RKO (cell line): ENCODE data around the gene PTPRT.

ENCODE experiments used
- DNase-seq: peaks from one replicate; pipeline ENCODE4 v3.0.0-alpha.2; 2016; ENCODE audit warnings: low spot score

PTPRT gene

DNA sequence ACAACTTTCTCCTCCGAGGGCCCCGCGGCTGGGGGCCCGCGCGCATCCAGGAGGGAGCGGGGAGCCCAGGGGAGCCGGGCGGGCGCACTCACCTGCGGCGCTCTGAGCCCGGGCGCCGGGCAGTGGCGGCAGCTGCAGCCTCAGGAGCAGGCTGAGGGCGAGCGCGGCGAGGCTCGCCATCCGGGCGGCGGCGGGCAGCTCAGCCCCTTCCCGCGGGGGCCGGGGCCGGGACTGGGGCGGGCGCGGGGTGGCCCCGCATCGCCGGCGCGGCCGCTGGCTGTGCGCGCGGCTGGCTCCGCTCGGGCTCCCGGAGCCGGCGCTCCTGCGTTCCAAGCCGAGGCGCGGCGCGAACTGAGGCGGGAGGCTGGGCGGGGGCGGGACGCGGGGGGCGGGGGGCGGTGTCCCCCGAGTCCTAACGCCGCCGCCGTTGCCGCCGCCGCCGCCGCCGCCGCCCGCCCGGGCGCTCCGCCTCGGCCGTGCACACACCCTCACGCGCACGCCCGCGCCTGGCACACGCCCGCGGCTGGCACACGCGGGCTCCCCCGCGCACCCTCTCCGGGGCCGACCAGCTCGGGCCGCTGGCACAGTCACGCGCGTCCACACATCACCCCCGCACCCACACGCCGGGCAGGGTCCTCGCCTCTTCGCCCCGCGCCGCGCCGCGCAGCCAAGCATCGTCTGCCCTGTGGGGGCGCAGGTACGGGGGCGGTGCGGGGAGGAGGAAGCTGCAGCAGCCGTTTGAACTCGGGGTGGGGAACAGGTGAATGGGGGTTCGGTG lies at the start of gene PTPRT:
Gene PTPRT (minus strand): TSS at position 353 of the 778 bp plus-strand sequence. CDS start 173 bp downstream, at position 180.
- DNase-seq: no peak

DNA sequence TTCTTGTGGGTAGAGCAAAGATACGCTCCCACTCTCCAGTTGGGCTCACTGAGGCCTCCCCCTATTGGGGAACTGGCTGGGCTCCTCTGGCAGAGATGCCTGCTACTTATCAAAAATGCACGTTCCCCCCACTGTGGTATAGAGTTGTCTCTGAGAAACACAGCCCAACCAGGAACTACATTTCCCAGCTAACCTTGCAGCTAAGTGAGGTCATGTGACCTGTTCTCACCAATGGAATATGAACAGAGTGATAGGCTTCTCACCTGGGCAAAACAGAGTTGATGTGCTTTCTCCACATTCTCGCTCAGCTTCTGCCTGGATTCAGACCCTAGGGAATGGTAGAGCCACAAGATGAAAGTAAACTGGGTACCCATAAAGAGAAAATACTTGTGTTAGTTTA lies 49.1 kb upstream of the PTPRT start:
- no peak for DNase-seq

DNA sequence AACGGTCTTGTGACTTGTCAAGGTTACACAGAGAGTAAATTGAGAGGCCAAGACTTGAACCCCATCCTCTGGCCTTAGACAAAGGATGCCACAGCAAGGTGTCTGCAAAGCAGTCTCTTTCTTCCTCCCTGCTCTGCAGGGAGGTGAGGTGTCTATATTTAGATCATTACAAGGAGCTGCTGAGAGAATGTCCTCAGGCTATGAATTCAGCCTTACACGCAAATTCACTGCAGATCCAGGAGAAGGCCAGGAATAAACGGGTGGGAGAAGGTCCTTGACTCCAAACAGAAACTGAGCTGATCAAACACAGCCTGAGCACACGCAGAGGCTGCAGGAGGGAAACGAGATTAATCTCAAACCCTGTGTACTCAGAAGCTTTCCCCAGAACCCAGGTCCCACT lies 48.6 kb upstream of the PTPRT start:
- no peak for DNase-seq

DNA sequence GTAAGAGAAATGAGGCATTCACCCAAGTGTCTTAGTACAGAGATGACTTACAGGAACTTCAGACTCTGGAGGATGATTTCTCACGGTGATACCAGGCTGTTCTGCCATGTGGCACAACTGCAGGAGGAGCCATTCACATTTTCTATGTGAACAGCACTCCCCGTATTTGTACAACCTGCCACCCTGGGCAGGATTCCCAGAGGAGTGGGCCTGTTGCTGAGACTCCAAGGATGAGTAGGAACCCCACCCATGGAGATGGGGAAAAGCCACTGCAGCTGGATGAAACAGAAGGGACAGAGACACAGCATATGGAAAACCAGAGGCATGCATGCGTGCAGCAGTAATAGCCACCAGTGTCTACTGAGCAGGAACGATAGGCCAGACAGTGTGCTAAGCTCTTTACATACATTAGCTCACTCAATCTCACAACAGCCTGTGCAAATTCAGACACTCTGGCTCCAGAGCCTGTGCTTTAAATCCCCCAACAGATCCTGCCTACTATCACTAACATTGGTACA lies 48.0 kb upstream of the PTPRT start:
- DNase-seq: no peak

DNA sequence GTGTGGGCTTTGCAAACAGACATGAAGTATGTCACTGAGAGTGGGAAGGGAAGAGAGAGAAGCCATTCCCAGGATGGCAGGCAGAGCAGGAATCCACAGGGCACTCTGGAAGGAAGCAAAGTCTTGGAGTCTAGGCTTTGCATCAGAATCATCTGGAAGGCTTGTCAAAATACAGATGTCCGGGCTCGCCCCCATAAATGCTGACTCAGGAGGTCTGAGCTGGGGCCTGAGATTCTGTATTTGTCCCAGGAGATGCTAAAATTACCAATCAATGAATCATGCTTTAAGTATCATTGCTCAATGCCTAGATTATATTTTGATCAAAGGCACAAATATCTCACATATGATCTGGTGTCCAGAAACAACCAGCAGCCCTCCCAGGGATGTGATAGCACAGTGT lies 46.3 kb upstream of the PTPRT start:
- DNase-seq: no peak

DNA sequence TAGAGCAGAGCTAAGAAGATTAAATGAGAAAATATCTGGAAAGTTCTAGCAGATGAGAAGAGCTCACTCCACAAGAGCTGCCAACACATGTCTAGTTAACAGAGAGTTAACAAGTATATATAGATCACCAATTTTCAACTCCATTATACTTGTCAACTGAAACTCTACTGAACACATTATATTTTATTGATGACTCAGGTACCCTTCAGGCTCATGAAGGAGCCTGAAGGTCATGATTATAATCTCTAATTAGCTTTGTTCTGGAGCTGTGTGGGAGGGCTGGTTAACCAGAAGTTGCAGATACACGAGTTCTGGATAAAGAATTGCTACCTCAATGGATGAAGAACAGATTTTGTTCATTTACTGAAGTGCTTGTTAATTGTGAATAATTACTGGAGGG lies 42.1 kb upstream of the PTPRT start:
- no peak for DNase-seq

DNA sequence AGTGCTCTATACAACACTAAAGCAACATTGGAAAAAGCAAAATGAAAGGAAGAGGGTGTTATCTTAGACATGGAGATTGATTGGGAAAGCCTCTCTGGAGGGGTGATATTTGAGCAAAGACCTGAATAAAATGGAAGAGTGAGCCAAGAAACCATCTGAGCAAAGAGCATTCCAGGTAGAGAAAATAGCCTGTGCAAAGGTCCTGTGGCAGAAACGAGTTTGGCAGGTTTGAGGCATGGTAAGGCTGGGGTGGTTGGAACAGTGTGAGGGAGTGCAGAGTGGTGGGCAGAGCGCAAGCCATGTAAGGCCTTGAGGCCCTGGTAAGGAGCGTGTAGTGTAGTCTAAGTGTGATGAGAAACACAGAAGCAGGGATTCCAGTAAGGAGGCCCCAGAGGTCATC lies 40.0 kb upstream of the PTPRT start:
- DNase-seq: no peak

DNA sequence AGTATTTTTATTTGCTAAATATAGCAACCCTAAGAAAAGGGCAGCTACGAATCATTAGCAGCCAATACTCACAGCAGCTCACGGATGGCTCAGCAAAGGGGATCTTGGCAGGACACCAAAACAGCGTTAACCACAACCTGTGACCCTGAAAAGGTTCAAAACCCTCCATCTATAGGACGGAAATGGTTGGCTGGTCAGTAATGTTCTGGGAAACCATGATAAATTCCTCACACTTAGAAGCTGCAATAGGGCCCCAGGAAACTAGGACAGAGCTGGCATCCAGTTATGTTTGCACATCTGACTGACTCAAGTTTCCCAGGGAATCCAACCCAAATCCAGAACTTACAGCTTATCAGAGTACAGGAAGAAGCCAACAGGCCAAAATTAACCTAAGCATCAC lies 30.9 kb upstream of the PTPRT start:
- DNase-seq: no peak

DNA sequence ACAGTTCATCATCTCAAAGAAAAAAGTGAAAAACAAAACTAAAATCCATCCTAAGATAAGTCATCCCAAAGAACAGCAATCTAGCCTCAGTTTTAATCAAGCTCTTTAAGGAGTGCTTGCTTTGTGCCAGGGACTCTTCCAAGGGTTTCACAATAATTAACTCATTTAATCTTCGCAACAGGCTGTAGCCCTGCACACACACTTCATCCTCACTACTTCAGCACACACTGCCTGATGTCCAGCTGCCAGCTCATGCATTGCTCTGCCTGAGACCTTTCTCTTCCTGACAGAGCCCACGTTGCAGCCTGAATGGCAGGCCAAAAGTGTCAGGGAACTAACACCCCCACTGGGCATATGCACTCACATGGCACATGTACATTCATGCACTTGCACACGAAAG lies 21.2 kb upstream of the PTPRT start:
- no peak for DNase-seq

DNA sequence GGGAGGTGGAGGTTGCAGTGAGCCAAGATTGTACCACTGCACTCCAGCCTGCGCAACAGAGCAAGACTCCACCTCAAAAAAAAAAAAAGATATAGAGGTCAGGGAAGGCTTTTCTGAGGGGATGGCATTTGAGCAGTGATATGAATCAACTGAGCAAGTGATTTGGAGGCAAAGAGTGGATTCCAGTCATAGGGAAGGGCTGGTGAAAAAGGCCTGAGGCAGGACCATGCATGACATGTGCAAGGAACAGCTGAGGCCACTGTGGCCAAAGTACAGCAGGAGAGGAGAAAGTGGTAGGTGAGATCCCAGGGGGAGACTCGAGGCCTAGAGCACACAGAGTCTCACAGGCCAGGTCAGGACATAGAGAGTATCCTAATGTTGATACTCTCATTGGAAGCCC lies 20.1 kb upstream of the PTPRT start:
- no peak for DNase-seq

DNA sequence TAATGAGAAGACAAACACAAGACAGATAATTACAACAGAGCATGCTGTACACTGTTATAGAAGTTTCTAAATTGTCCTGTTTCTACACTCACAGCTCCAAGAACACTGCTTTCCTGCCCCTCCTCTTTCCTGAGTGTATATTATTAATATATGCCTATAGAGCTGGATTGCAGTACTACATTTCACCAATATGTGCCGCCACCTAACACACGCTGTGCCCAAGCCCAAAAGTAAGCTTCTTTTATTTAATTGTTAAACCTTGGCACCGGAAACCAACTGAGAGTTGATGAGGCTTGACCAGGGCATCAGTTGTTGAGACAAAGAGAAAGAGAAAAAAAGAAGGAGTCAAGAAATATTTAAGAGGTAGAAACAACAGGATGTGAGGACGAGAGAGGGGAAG lies 16.0 kb upstream of the PTPRT start:
- no peak for DNase-seq

DNA sequence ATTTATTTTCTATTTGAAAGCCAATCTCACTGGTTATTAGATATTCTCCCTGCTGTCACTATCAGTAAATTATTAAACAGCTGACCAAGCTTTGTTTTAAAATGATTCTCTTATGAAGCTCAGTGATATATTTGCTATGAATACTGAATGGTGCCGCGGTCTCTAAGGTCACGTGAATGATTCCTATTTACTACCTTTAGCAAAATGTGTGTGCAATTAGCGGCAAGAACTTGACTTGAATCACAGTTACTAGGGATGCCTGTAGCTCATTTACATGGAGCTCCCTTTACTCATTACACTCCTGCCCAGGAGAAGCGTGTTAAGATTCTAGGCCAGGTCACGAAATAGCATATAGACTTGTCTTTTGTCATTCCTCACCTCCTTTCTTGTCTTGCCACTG lies 12.4 kb upstream of the PTPRT start:
- no peak for DNase-seq

DNA sequence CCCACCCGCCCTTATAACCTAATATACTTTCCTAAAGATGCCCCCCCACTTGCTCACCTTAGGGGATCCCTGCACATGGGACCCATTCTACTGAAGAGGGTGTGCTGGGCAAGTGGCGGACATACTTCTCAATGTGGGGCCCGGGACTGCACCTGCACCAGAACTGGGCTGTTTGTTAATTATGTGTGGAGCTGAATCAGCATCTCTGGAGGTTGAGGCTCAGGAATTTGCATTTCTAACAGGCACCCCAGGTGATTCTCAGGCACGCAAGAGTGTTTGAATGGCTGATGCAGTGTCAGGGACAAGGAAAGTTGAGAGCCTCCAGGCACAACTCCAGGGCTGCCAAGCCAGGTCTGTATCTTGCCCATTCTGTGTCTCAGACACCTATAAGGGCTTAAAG lies 8.9 kb upstream of the PTPRT start:
- no peak for DNase-seq

DNA sequence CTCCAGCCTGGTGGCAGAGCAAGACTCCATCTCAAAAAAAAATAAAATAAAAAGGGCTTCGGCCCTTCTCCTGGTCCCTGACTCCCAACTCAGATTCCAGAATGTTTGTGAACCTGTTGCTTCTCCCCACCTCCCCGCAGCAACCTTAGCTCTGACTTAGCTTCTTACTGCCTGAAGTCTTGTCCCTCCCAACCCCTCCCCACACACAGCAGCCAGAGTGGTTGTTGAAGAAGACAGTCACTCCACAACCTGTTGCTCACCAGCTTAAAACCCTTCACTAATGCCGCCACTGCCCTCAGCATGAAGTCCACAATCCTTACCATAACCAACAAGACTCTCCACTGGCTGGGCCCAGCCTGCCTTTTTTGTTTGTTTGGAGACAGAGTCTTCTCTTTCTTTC lies 6.5 kb upstream of the PTPRT start:
- DNase-seq: no peak

DNA sequence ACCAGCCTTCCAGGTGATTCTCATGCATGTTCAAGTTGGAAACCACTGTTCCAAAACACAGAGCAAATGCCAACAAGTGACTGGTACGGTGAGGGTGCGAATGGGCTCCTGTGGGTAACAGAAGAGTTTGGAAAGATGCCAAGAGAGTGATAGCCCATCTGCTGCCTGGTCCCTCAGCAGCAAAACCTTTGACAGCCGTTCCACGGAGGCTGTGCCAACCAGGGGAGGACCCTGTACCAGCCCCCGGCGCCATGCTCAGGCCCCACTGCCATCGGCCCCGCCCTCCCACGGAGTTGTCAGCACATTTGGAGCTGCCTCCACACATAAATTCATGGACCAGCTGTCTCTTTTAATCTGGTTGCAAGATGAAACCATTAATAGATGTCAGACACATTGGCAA lies 4.4 kb upstream of the PTPRT start:
- DNase-seq: no peak

DNA sequence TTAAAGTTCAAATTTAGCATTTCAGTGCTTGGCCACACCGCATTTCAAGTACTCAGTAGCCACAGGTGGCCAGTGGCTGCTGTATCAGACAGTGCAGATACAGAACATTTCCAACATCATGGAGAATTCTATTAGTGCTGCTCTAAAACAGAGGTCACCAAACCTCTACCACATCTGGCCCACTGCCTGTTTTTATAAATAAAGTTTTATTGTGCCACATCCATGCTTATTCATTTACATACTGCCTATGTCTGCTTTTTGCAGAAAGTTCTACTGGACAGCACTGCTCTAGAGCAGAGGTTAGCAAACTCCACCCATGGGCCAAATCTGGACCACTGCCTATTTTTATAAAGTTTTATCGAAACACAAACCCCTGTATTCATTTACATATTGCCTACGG lies 3.7 kb upstream of the PTPRT start:
- DNase-seq: no peak

DNA sequence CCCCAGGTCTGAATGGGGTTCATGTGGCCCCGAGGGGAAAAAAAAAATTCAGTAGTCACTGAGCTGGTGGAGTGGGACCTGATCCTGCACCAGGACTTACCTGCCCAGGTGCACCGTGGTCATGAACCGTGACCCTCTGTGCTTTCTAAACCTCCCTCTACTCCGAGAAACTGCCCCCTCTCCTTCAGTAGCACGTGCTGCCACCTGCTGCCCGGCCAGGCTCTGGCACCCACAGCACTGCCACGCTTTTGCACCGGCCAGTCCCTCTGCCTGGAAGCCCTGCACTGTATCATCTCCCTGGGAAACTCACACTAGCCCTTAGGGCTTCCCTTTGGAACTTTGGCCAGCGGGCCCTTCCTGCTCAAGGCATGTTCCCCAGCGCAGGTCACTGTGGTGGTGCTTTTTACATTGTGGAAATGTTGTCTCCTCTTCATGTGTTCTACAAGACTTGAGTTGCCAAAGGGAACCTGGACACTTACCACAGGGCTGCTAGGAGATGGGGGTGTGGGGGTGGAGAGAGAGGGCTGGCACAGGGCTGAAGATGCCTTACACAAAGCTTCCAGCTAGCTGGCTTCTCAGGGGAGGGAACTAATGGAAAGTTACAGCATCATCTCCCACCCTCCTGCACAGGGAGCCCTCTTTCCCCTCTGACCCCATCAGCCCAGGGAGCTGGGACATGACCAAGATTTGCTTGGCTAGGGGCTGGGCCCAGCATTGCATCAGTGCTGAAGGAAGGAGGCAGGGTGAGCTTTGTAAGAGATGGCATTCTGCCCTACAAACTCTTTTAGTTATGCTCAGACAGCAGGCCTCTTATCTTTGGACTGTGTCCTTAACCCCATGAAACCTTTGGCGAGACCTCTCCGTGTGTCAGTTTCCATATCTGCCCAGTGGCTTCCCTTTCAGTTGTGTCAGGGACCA lies 2.5 kb upstream of the PTPRT start:
- DNase-seq: peak; percentile 44

DNA sequence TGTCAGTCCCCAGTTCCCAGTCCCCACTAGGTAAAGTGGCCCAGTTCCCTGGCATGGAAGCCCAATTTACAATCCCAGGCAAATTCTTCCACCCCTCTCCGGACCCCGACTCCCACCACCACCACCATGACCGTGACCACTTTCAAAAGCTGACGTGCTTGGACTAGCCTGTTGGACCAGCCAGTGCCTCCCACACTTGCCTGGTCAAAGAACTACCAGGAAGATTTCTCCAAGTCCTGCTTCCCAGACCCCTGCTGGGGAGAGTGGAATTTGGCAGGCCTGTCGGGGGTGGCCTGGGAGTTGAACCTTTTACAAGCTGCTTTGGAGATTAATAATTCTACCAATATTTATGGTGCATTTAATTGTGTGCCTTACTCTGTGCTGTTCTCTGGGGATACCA lies 1.4 kb upstream of the PTPRT start:
- DNase-seq: no peak

DNA sequence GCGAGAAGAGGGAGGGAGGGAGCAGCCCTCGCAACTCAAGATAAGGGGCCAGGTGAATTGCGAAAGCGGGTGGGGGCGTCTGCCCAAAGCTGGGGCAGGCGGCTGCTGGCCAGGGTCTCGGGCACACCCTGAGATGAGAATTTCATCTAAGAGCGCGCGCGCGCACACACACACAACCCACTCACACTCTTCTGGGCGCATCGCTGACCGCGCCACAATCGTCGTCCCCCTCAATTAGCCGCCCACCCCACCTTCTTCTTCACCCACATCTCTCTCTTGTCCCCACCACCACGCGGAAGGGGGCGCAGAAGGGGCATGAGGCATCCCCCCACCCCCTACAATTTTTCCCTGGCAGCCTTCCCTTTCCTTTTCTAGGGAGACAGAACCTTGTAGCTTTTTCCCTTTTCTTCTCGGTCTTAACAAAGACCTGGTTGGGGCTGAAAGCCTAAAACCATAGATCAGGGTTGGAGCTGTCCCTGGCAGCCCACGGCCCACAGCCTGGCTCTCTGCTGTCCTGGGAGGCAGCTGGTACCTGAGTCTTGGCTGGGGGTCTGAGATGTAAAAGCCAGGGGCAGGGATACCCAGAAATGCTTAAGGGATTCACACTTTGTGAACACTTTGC lies 737 bp upstream of the PTPRT start:
- DNase-seq: no peak

DNA sequence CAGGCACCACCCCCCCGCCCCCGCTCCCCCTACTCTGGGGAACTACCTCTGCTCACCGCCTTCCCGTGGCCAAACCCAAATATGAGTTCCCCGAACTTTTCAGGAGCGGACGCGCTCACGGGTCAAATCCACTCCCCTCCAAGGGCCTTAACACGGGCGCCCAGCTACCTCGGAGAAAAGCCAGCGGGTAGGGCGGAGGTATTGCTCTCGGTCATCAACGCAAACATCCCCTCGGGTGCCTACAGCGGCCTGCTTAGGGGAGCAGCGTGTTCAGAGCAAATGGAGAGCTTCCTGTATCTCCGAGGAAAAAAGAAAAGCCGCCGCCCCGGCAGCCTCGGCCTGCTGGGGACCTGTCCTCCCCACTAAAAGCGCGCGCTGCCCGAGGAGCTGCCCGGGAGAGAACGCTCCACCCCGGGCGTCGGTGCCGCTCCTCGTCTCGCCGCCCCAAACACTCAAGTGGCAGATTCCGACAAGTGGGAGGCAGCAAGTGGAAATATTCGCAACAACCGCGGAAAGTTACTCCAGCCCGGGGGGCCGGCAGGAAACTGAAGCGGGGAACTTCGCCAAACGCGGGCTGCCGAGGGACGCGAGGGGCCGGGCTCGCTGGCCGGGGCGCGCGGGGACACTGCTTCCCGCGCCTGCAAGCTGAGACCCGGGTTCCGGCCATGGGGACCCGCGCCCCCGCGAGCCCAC lies 699 bp downstream of the PTPRT start:
- DNase-seq: no peak

DNA sequence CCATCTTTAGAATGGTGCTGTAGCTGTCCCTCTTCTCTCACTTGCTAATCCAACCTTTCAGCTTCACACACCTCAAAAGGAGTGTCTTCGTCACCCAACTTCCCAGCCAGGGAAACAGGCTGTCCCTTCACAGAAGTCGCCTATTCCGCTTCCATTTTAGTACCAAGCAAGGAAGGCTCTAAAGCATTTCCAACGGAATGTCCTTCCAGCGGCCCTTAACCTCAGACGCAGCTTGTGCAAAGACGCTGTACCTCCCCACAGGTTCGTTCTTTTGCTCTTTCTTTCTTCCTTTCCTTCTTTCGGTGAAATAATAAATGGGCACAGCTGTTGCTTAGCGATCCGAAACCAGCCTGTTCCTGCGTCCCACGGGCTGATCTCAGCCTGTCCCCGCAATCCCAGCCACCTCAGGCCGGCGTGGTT lies 1.5 kb downstream of the PTPRT start:
- no peak for DNase-seq
